Uterus (tissue), 4 donors: ENCODE data around the gene SLC2A6. TPM values are rescaled to one million over a fixed set of nuclear protein-coding genes. Genes with fewer than 3 reads are reported as not detected.

Experiments used
- DNase-seq, 2 donors: peaks; one replicate each; pipeline ENCODE4 v3.0.0-alpha.2; 2019 to 2020
- H3K27ac ChIP-seq, 2 donors: fragments of 200-600 bp; sonication (generic); 1 replicate in 1 of 2; 2 replicates in 1 of 2; pipeline ENCODE4 v1.5.1; 2016 to 2018
- H3K27me3 ChIP-seq, 2 donors: fragments of 200-600 bp; sonication (generic); one replicate each; pipeline ENCODE4 v1.5.1; 2018 to 2019; ENCODE audit warnings: control low read depth in 1 of 2
- H3K36me3 ChIP-seq, 2 donors: fragments of 200-600 bp; sonication (generic); one replicate each; pipeline ENCODE4 v1.5.1; 2019; ENCODE audit warnings: control low read depth in 1 of 2
- H3K4me1 ChIP-seq, 2 donors: fragments of 200-600 bp; sonication (generic); one replicate each; pipeline ENCODE4 v1.5.1; 2018 to 2019; ENCODE audit warnings: control low read depth in 1 of 2
- H3K4me3 ChIP-seq, 2 donors: fragments of 200-600 bp; sonication (generic); 1 replicate in 1 of 2; 2 replicates in 1 of 2; pipeline ENCODE4 v1.5.1; 2018 to 2019; ENCODE audit warnings: mild to moderate bottlenecking in 1 of 2
- H3K9me3 ChIP-seq, 2 donors: fragments of 200-600 bp; sonication (generic); one replicate each; pipeline ENCODE4 v1.5.1; 2019; ENCODE audit warnings: control low read depth in 1 of 2
- POLR2A ChIP-seq, 2 donors: fragments of 450-650 bp; IDR thresholded peaks; one replicate each; pipeline ENCODE4 v1.6.1; 2016; ENCODE audit warnings: antibody characterized with exemption in 2 of 2, mild to moderate bottlenecking in 1 of 2, moderate library complexity in 1 of 2
- intact Hi-C: fragments of 100-400 bp; cut with DNase I; formaldehyde crosslinking; loops from one replicate; pipeline ENCODE4 v1.15.1; 2023; ENCODE audit warnings: low total_unique reads
- total RNA-seq, 4 donors: library from RNA; depleted of rRNA in 3 of 4; stranded (reverse); fragments of >200 nt in 3 of 4; gene quantifications; one replicate each; pipeline versions ENCODE4 v1.1.0 to v1.2.4, GENCODE V29; 2014 to 2023
- TF ChIP-seq, protein P1 (sequence below), 4 experiments: fragments of 200-600 bp in 2 of 4; fragments of 450-650 bp in 2 of 4; sonication (generic) in 2 of 4; IDR thresholded peaks; one replicate each; pipeline ENCODE4 v1.5.1; 2016 to 2019; ENCODE audit warnings: antibody characterized with exemption in 4 of 4, mild to moderate bottlenecking in 2 of 4, moderate library complexity in 1 of 4
- donor health status: DM: yes; HTN: yes; CAD: no.

The SLC2A6 gene
- total RNA-seq, 4 donors from 2014 or later, result 0.26 to 11.5 (median 2.1) TPM

DNA sequence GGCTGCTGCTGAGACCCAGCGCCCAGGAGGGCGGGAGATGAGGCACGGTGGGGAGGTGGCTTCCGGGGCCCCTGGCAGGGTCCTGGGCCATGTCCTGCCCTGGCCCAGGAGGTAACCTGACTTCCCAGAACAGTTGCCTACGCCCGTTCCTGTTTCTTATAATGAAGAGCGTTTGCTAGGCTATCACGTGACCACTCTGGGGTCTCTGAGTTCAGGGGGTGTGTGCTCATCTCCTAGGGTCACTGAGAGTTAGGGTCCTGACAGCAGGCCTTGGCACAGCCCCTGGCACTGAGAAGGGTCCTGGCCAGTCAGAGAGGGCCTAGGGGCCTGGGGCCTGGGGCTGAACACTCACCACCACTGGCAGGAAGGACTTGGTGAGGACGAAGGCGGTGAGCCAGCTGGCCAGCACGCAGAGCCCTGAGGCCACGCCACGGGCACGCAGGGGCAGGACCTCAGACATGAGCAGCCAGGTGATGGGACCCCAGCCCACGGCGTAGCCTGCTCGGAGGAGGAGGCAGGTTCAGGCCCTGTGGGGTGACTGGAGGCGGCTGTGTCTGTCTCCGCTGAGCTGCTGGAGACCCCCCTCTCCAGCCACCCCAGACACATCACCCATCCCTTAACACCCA lies 6.0 kb downstream of the SLC2A6 start:
- DNase-seq, result no peak
- H3K27ac ChIP-seq, result no peak overlapping the region
- no peaks in the 10 kb centered on the region for H3K27me3 ChIP-seq
- H3K9me3 ChIP-seq, result no peaks in the 10 kb centered on the region
- intact Hi-C loops, result no loop called here
- no peak overlapping the region for H3K4me3 ChIP-seq
- no peak for TF ChIP-seq POLR2A (IDR thresholded peaks at IDR 0.05)
- TF ChIP-seq, protein P1, sequence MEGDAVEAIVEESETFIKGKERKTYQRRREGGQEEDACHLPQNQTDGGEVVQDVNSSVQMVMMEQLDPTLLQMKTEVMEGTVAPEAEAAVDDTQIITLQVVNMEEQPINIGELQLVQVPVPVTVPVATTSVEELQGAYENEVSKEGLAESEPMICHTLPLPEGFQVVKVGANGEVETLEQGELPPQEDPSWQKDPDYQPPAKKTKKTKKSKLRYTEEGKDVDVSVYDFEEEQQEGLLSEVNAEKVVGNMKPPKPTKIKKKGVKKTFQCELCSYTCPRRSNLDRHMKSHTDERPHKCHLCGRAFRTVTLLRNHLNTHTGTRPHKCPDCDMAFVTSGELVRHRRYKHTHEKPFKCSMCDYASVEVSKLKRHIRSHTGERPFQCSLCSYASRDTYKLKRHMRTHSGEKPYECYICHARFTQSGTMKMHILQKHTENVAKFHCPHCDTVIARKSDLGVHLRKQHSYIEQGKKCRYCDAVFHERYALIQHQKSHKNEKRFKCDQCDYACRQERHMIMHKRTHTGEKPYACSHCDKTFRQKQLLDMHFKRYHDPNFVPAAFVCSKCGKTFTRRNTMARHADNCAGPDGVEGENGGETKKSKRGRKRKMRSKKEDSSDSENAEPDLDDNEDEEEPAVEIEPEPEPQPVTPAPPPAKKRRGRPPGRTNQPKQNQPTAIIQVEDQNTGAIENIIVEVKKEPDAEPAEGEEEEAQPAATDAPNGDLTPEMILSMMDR (IDR thresholded peaks at IDR 0.05), result no peak
- no peaks in the 10 kb centered on the region for H3K4me1 ChIP-seq
- no peaks in the 10 kb centered on the region for H3K36me3 ChIP-seq

DNA sequence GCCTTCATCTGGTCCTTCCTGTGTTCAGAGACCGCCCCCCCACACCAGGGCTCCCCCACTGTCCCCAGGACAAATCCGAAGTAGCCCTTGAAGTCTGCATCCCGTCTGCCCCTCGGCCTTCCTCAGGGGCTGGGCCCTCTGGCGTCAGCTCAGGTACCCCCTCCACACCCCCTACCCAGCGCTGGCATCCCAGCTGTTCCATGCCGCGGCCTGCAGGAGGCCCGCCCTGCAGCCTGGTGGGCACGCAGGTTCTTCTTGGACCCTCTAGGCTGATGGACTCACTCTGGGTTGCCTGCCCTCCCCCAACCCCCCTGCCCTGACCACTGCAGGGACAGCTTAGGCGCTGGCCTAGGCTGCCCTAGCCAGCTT lies 6.6 kb downstream of the SLC2A6 start:
- TF ChIP-seq, protein P1 (IDR thresholded peaks at IDR 0.05), result no peak
- no peak for TF ChIP-seq POLR2A (IDR thresholded peaks at IDR 0.05)

DNA sequence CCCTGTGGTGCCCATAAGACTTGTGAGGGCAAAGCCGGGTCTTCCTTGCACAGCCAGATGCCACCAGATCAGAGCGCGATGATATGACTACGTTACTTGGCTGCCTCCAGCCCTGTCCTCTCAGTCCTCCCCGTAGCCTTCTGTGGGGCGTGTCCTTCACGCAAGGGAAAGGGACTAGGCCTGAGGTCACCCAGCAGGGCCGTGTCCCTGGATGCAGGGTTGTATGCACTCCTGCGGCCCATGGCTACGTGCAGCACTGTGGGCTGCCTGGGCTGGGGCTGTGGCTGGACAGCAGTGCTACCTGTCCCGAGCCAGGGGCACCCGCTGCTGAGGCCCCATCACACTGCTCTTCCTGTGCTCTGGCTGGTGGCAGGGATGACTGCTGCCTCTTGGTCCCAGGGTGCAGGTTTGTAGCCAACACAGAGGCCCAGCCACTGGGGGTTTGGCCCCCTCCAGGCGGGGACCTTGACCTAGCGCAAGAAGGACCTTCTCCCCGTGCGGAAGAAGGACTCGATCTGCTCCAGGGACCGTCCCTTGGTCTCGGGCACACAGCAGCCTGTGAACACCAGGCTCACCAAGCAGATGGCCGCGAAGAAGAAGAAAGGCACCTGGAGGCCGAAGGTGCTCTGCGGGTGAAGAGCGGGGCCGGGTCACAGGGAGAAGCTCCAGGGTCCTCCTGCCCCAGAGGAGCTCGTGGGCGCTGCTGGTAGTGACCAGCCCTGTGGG lies 7.2 kb downstream of the SLC2A6 start:
- intact Hi-C loops, result no loop called here
- no peak for TF ChIP-seq POLR2A (IDR thresholded peaks at IDR 0.05)
- TF ChIP-seq, protein P1 (IDR thresholded peaks at IDR 0.05), result no peak
- no peaks in the 10 kb centered on the region for H3K36me3 ChIP-seq
- no peaks in the 10 kb centered on the region for H3K9me3 ChIP-seq
- no peak for DNase-seq
- no peak overlapping the region for H3K4me3 ChIP-seq
- H3K27me3 ChIP-seq, result no peaks in the 10 kb centered on the region
- H3K4me1 ChIP-seq, result no peaks in the 10 kb centered on the region
- no peak overlapping the region for H3K27ac ChIP-seq

More for the DNA sequence above, 6.6 kb downstream of the SLC2A6 start:
- Histone ChIP-seq H3K9me3 (no peaks in the 10 kb centered on the region), H3K27me3 (no peaks in the 10 kb centered on the region), H3K4me3 (no peak overlapping the region), H3K36me3 (no peaks in the 10 kb centered on the region), H3K4me1 (no peaks in the 10 kb centered on the region), H3K27ac (no peak overlapping the region)
- DNase-seq, result no peak
- intact Hi-C loops, result no loop called here

DNA sequence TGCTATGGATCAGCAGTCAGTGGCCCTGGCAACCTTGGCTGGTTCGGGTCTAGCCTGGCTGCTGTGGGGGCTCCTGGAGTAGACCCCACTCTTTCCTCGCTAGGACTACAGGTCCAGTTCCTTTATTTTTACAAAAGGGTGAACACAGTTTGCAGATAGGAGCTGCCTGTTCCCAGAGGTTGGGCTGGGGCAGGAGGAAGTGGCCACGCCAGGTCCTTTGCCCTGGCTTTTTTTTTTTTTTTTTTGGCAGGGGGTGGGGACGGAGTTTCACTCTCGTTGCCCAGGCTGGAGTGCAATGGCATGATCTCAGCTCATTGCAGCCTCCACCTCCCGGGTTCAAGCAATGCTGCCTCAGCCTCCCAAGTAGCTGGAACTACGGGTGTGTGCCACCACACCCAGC lies 7.9 kb downstream of the SLC2A6 start:
- H3K27ac ChIP-seq, result no peak overlapping the region
- intact Hi-C loops, result no loop called here

DNA sequence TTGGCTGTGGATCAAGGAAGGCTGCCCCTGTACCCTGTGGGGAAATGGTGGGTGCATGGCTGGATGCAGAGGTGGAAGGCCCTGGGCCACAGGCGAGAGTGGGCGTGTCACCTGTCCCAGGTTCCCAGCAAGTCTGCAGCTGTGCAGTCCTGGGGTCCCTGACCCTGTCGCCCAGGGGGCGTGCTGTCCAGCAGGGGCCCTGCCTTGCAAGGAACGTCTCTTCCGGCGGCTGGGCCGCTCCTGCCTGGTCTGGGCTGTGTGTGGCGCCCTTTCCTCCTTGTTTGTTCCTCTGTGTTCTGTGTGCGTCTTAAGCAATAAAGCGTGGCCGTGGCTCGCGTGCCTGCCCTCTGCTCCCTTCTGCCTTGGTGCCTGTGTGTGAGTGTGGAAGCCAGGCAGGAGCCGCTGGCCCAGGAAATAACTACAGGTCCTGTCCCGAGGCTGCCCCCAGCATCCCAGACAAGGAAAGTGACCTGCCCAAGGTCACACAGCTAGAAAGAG lies 8.4 kb downstream of the SLC2A6 start:
- H3K4me1 ChIP-seq, result no peaks in the 10 kb centered on the region
- H3K9me3 ChIP-seq, result no peaks in the 10 kb centered on the region
- H3K36me3 ChIP-seq, result no peaks in the 10 kb centered on the region
- DNase-seq, result no peak
- no peaks in the 10 kb centered on the region for H3K27me3 ChIP-seq
- H3K27ac ChIP-seq, result no peak overlapping the region
- TF ChIP-seq, protein P1 (IDR thresholded peaks at IDR 0.05), result no peak
- TF ChIP-seq POLR2A (IDR thresholded peaks at IDR 0.05), result no peak
- intact Hi-C loops, result no loop called here
- no peak overlapping the region for H3K4me3 ChIP-seq

More for the DNA sequence above, 7.9 kb downstream of the SLC2A6 start:
- H3K36me3 ChIP-seq, result no peaks in the 10 kb centered on the region
- H3K4me1 ChIP-seq, result no peaks in the 10 kb centered on the region
- no peak for DNase-seq
- no peaks in the 10 kb centered on the region for H3K9me3 ChIP-seq
- no peak for TF ChIP-seq POLR2A (IDR thresholded peaks at IDR 0.05)
- TF ChIP-seq, protein P1 (IDR thresholded peaks at IDR 0.05), result no peak
- H3K4me3 ChIP-seq, result no peak overlapping the region
- no peaks in the 10 kb centered on the region for H3K27me3 ChIP-seq
